Activated naive CD8-positive, alpha-beta T cell treated with anti-CD3 and anti-CD28 coated beads, Interleukin-2, amount 10 ng/mL, durations not matched to agents 7 days and 5 days (primary cell): ENCODE results near the gene KCND2. TPM values are rescaled to one million over a fixed set of nuclear protein-coding genes. Genes with fewer than 3 reads are reported as not detected.
A peak's percentile ranks its signal among the peaks of the same experiment; 100 is the strongest.
"Not testable (repeated sequence)": the region's sequence is repeated elsewhere in the genome, so short reads cannot be mapped to it uniquely, and the experiment has no call there.

ENCODE experiments used
- ATAC-seq: fragments of 150-1000 bp; cut with Tn5 transposase; one replicate; pipeline ENCODE4 v1.10.0; 2021; ENCODE audit warnings: low read depth, moderate library complexity
- POLR2A ChIA-PET: fragments of 350-600 bp; sonication (Branson Sonifier 250); formaldehyde crosslinking; loops from one replicate; lab custom pipeline; 2021; ENCODE audit warnings: antibody characterized with exemption; lab: Charles Lee
- DNase-seq: peaks from one replicate; pipeline ENCODE4 v3.0.0; 2021
- H3K27ac Mint-ChIP-seq: one replicate; pipeline ENCODE4 v1.8.0; 2022; ENCODE audit warnings: mild to moderate bottlenecking, mixed read lengths
- H3K27me3 Mint-ChIP-seq: one replicate; pipeline ENCODE4 v1.8.0; 2022; ENCODE audit warnings: mild to moderate bottlenecking, moderate library complexity, mixed read lengths
- H3K36me3 Mint-ChIP-seq: one replicate; pipeline ENCODE4 v1.8.0; 2021; ENCODE audit warnings: mild to moderate bottlenecking, mixed read lengths
- H3K4me1 Mint-ChIP-seq: one replicate; pipeline ENCODE4 v1.8.0; 2021; ENCODE audit warnings: mixed read lengths
- H3K4me3 Mint-ChIP-seq: one replicate; pipeline ENCODE4 v1.8.0; 2022; ENCODE audit warnings: mild to moderate bottlenecking, moderate library complexity, mixed read lengths
- H3K9me3 Mint-ChIP-seq: one replicate; pipeline ENCODE4 v1.8.0; 2021; ENCODE audit warnings: mixed read lengths
- total RNA-seq, 2 experiments: library from RNA; stranded (reverse); gene quantifications; one replicate each; pipeline ENCODE4 v1.2.3, GENCODE V29; 2021

Gene KCND2
- total RNA-seq, 2 experiments from 2014 or later = not detected

DNA sequence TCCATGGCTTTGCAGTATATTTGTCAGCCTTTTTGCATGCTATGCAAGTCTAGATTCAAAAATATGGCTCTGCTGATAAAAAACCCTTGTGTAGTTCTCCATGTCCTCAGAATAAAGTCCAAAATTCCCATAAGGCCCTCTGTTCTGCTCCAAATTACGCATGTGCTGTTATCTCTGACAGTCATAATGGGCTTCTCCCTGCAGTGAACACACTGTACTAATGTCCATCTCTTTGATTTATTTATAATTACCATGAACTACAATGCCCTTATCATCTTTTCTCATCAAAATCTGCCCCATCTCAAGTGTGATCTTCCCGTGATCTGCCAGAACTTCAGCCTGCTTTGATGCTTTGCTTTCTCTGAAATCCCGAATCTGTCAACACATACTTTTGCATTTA, 497.2 kb downstream of the KCND2 start:
- no peak overlapping the region for H3K4me3 Mint-ChIP-seq
- H3K27ac Mint-ChIP-seq = no peak overlapping the region
- DNase-seq (no peak), ATAC-seq (no peak)
- H3K36me3 Mint-ChIP-seq = no peaks in the 10 kb centered on the region
- H3K27me3 Mint-ChIP-seq = peaks cover 5% of the 10 kb centered on the region
- no peaks in the 10 kb centered on the region for H3K9me3 Mint-ChIP-seq
- H3K4me1 Mint-ChIP-seq = no peaks in the 10 kb centered on the region
- POLR2A ChIA-PET = no interaction called here

- no peak overlapping the region for H3K27ac Mint-ChIP-seq
- no peaks in the 10 kb centered on the region for H3K4me1 Mint-ChIP-seq
- POLR2A ChIA-PET = no interaction called here
- DNase-seq = no peak
- peaks cover 5% of the 10 kb centered on the region for H3K27me3 Mint-ChIP-seq
- ATAC-seq = no peak
- no peaks in the 10 kb centered on the region for H3K9me3 Mint-ChIP-seq
- no peaks in the 10 kb centered on the region for H3K36me3 Mint-ChIP-seq
- no peak overlapping the region for H3K4me3 Mint-ChIP-seq
Measured at GRCh38 chr7:120774481-120774880, 501.5 kb downstream of the KCND2 start.

DNA sequence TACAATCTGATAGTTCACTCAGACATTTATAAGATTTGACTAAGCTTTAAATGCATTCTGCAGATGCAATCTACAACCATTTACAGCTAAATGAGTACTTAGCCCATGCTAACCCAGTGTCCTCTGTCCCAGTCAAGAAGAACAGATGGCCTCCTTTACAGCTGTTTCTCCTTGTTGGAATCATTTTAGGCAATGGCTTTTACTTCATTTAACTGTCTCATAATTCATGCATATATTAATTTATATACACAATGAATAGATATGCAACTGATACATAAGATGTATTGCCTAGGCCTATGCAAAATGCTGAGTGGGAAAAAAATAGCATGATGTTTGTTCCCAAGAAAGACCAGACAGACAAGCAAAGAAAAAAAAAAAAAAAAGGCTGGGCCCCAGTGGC, 502.8 kb downstream of the KCND2 start:
- no peaks in the 10 kb centered on the region for H3K9me3 Mint-ChIP-seq
- ATAC-seq (no peak), DNase-seq (no peak)
- H3K36me3 Mint-ChIP-seq = no peaks in the 10 kb centered on the region
- peaks cover 5% of the 10 kb centered on the region for H3K27me3 Mint-ChIP-seq
- no peak overlapping the region for H3K4me3 Mint-ChIP-seq
- POLR2A ChIA-PET = no interaction called here
- no peak overlapping the region for H3K27ac Mint-ChIP-seq
- H3K4me1 Mint-ChIP-seq = no peaks in the 10 kb centered on the region

- H3K4me1 Mint-ChIP-seq, ATAC-seq, H3K36me3 Mint-ChIP-seq, DNase-seq, H3K4me3 Mint-ChIP-seq, H3K27me3 Mint-ChIP-seq, H3K27ac Mint-ChIP-seq, H3K9me3 Mint-ChIP-seq, POLR2A ChIA-PET: not testable (repeated sequence)
Measured at GRCh38 chr7:120779078-120779477, 506.1 kb downstream of the KCND2 start.

DNA sequence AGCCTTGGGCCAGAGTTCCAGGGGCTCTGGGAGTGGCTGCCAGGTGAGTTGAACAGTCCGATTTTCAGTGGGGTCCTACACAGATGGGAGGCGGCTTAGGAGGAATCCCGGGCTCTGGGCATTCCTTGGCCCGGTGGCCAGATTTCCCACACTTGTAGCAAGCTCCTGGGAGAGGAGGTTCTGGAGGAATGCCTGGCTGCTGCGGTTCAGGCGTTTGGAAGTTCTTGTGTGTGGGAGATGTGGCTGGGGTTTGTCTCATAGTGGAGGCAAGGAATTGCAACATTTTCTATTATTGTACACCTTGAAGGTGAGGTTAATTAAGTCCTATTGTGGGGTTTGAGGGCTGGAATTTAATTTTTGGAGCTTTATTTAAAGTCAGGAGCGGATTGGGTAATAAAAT, 507.5 kb downstream of the KCND2 start:
- H3K9me3 Mint-ChIP-seq, H3K4me1 Mint-ChIP-seq, H3K27me3 Mint-ChIP-seq, DNase-seq, H3K36me3 Mint-ChIP-seq, POLR2A ChIA-PET, H3K27ac Mint-ChIP-seq, H3K4me3 Mint-ChIP-seq, ATAC-seq: not testable (repeated sequence)

- H3K9me3 Mint-ChIP-seq = no peaks in the 10 kb centered on the region
- DNase-seq (no peak), ATAC-seq (no peak)
- POLR2A ChIA-PET = no interaction called here
- H3K4me1 Mint-ChIP-seq = no peaks in the 10 kb centered on the region
- H3K27me3 Mint-ChIP-seq = no peaks in the 10 kb centered on the region
- H3K4me3 Mint-ChIP-seq = no peak overlapping the region
- H3K27ac Mint-ChIP-seq = no peak overlapping the region
- H3K36me3 Mint-ChIP-seq = no peaks in the 10 kb centered on the region
Measured at GRCh38 chr7:120780938-120781337, 508.0 kb downstream of the KCND2 start.

DNA sequence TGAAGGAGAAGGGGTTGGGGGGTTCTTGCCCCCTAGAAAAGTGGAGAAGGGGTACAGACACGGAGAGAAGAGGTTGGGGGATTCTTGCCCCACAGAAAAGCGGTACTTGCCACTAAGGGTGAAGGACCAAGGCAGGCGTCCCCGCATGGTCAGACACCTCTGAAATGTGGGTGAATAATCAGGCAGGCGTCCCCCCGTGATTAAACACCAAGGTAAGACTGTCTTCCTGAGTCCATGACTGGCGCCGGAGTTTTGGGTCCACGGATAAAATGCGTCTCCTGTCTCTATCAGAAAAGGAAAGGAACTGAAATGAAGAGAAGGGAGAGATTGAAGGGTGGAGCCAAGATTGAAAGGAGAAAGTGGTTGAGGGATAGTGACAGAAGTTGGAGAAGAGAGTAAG, 508.9 kb downstream of the KCND2 start:
- H3K4me3 Mint-ChIP-seq, H3K36me3 Mint-ChIP-seq, H3K4me1 Mint-ChIP-seq, DNase-seq, ATAC-seq, H3K27me3 Mint-ChIP-seq, POLR2A ChIA-PET, H3K27ac Mint-ChIP-seq, H3K9me3 Mint-ChIP-seq: not testable (repeated sequence)

- Mint-ChIP-seq H3K27ac (no peak overlapping the region), H3K9me3 (no peaks in the 10 kb centered on the region), H3K4me3 (no peak overlapping the region), H3K27me3 (no peaks in the 10 kb centered on the region), H3K4me1 (no peaks in the 10 kb centered on the region), H3K36me3 (no peaks in the 10 kb centered on the region)
- no peak for DNase-seq
- POLR2A ChIA-PET = no interaction called here
- ATAC-seq = no peak
Measured at GRCh38 chr7:120783273-120783672, 510.3 kb downstream of the KCND2 start.

DNA sequence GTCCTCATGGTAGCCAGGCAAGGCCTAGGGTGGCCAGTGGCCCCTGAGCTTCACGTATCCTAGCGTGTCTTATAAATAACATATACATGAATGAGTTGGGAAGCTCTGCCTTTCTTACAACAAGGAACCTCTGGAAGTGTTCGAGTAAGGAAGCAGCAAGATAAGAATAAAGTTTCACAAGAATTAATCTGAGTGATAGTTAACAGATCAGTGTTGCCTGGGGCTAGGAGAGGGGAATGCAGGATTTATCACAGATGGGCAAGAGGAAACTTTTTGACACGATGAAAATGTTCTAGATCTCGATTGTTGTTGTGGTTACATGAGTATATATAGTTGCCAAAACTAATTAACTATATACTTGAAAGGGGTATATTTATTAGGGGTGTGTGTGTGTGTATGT, 510.7 kb downstream of the KCND2 start:
- Mint-ChIP-seq H3K27ac (no peak overlapping the region), H3K9me3 (no peaks in the 10 kb centered on the region), H3K27me3 (no peaks in the 10 kb centered on the region), H3K4me3 (no peak overlapping the region), H3K4me1 (no peaks in the 10 kb centered on the region), H3K36me3 (no peaks in the 10 kb centered on the region)
- no peak for ATAC-seq
- POLR2A ChIA-PET = no interaction called here
- no peak for DNase-seq

DNA sequence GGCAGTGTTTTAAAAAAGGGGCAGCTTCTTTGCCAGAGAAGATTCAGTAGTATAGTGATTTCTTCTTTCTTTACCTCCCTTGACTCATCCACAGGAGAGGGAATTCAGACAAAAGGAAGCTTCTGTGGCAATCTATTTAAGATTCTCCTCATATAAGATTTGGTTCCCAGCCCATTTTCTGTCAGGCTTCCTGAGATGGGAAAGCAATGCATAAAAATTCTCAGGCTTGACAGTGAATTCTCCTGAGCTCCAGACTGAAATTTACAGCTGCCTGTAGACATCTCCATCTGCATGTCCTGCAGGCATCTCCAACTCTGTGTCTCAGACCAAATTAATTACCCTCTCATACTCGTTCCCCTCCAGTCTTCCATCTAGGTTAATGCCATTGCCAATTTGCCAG, 512.1 kb downstream of the KCND2 start:
- no peak for DNase-seq
- H3K36me3 Mint-ChIP-seq = no peaks in the 10 kb centered on the region
- no peaks in the 10 kb centered on the region for H3K4me1 Mint-ChIP-seq
- no peak overlapping the region for H3K4me3 Mint-ChIP-seq
- POLR2A ChIA-PET = no interaction called here
- no peak overlapping the region for H3K27ac Mint-ChIP-seq
- no peak for ATAC-seq
- H3K27me3 Mint-ChIP-seq = no peaks in the 10 kb centered on the region
- H3K9me3 Mint-ChIP-seq = no peaks in the 10 kb centered on the region

DNA sequence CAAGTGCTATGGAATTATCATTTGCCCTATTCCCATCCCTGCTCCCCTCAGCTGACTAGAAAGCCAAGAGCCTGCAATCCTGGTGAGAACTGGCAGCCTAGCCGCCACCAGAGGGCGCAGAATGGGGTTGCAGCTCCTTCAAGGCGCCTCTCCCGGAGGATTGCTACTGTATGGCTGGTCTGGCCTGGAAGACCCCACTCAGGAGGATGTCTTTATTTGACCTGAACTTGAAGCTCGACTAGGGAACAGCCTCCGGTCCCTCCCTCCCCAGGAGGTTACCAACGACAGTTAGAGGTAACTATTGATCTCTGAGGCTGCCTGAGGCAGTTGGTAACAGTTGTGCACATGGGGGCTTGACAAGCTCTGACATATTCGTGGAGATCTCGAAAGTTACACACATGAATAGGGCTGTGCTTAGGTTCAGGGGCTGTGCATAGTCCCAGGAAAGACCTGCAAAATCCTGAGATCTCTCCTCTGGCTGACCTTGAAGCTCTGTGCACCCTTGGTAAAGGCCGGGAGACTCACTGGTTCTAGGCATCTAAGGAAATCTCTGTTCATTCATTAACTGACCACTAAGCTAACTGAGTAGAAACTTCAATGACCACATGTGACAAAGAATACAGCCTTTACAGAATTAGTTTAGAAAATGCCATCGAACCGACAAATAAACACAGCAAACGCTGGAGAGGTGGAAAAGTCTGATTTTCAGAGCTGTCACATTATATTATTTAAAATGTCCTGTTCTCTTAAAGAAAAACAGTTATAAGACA, 519.3 kb downstream of the KCND2 start:
- Mint-ChIP-seq H3K9me3 (no peaks in the 10 kb centered on the region), H3K4me1 (peaks cover 2% of the 10 kb centered on the region)
- POLR2A ChIA-PET = no interaction called here

DNA sequence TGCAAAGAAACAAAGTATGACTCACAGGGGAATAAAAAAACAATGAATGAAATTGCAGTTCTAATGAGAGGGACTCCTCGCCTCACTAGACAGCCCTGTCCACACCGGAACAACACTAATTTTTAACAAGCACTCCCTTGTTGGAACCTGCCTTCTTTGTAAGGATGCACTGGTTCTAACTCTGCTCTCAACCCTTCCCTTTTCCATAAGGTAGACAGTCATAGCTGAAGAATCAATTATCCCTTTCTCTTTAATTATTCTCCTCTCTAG, 519.8 kb downstream of the KCND2 start:
- POLR2A ChIA-PET = no interaction called here
- no peak for ATAC-seq
- no peak for DNase-seq
- Mint-ChIP-seq H3K27me3 (peaks cover 13% of the 10 kb centered on the region), H3K4me1 (peaks cover 2% of the 10 kb centered on the region), H3K4me3 (no peak overlapping the region), H3K27ac (no peak overlapping the region), H3K36me3 (no peaks in the 10 kb centered on the region), H3K9me3 (no peaks in the 10 kb centered on the region)

More for the DNA sequence above, 519.3 kb downstream of the KCND2 start:
- Mint-ChIP-seq H3K4me3 (no peak overlapping the region), H3K27ac (no peak overlapping the region), H3K27me3 (peaks cover 13% of the 10 kb centered on the region), H3K36me3 (no peaks in the 10 kb centered on the region)
- peak; percentile 67 for ATAC-seq
- peak; percentile 67 for DNase-seq

DNA sequence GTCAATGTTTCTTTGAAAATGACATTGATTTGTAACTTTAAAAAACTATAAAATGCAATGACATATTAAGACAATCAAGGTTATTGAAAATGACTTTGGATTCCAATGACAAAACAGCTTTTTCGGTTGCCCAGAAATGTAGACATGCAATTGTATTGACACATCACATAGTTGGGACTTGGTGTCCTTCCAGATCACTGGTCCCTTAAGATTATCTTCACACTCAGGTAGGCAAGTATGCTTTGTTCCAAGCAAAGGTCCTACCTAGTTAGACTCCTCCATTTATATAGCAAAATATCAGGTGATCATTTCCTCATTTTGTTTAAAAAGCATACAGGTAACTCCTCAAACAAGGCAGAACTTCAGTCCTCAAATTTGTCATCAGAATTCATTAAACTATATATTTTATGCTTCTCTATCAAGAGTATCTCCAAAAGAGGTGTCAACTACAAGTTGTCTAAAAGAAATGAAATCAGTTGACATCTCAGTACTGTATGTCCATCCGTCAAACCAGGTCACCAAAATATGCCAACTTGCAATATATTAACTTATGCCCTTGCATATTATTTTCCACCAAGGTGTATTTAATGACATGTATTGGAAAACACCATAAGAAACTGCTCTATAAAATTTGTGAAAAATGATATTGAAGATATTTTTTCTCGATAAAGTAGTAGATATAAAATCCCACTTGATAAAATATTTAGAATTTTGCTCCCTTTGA, 520.4 kb downstream of the KCND2 start:
- DNase-seq = no peak
- H3K4me1 Mint-ChIP-seq = peaks cover 2% of the 10 kb centered on the region
- ATAC-seq = no peak
- H3K36me3 Mint-ChIP-seq = no peaks in the 10 kb centered on the region
- POLR2A ChIA-PET = no interaction called here
- H3K4me3 Mint-ChIP-seq = no peak overlapping the region
- H3K9me3 Mint-ChIP-seq = no peaks in the 10 kb centered on the region
- no peak overlapping the region for H3K27ac Mint-ChIP-seq
- H3K27me3 Mint-ChIP-seq = peaks cover 13% of the 10 kb centered on the region

- no peaks in the 10 kb centered on the region for H3K9me3 Mint-ChIP-seq
- H3K27ac Mint-ChIP-seq = no peak overlapping the region
- no peaks in the 10 kb centered on the region for H3K36me3 Mint-ChIP-seq
- DNase-seq (no peak), ATAC-seq (no peak)
- no peak overlapping the region for H3K4me3 Mint-ChIP-seq
- peaks cover 15% of the 10 kb centered on the region for H3K27me3 Mint-ChIP-seq
- H3K4me1 Mint-ChIP-seq = peaks cover 2% of the 10 kb centered on the region
- POLR2A ChIA-PET = no interaction called here
Measured at GRCh38 chr7:120794106-120794729, 521.2 kb downstream of the KCND2 start.
